GM19324 (cell line): ENCODE results near the gene CEP43.

Experiments used
- ATAC-seq: cut with Tn5 transposase; IDR thresholded peaks from one replicate; pipeline ENCODE4 v1.9.1; 2021; ENCODE audit warnings: mild to moderate bottlenecking, moderate library complexity; ENCODE audit not compliant: unreplicated experiment, low FRiP score

The CEP43 gene

GRCh38 chr6:166966268-166966667, 32.9 kb upstream of the CEP43 start:
- ATAC-seq, result no peak

GRCh38 chr6:166969390-166970002, 29.7 kb upstream of the CEP43 start:
- ATAC-seq, result no peak

GRCh38 chr6:166970091-166970490, 29.1 kb upstream of the CEP43 start:
- no peak for ATAC-seq

- ATAC-seq, result no peak
Measured at GRCh38 chr6:166970776-166971175, 28.4 kb upstream of the CEP43 start.

- ATAC-seq, result no peak
Measured at GRCh38 chr6:166971271-166971670, 27.9 kb upstream of the CEP43 start.

- no peak for ATAC-seq
Measured at GRCh38 chr6:166972101-166972500, 27.1 kb upstream of the CEP43 start.

GRCh38 chr6:166976636-166977035, 22.6 kb upstream of the CEP43 start:
- ATAC-seq, result no peak

- ATAC-seq, result no peak
Measured at GRCh38 chr6:166977621-166978525, 21.3 kb upstream of the CEP43 start.

GRCh38 chr6:166980738-166981137, 18.5 kb upstream of the CEP43 start:
- ATAC-seq, result no peak

GRCh38 chr6:166987448-166987847, 11.7 kb upstream of the CEP43 start:
- no peak for ATAC-seq

- no peak for ATAC-seq
Measured at GRCh38 chr6:166987930-166988329, 11.3 kb upstream of the CEP43 start.

- ATAC-seq, result no peak
Measured at GRCh38 chr6:166988674-166989201, 10.5 kb upstream of the CEP43 start.

- peak; percentile 55 for ATAC-seq
Measured at GRCh38 chr6:166989427-166990032, 9.7 kb upstream of the CEP43 start.

GRCh38 chr6:166996406-166996805, 2.8 kb upstream of the CEP43 start:
- ATAC-seq, result no peak

GRCh38 chr6:166997348-166997747, 1.8 kb upstream of the CEP43 start:
- ATAC-seq, result no peak

- ATAC-seq, result no peak
Measured at GRCh38 chr6:166997768-166998255, 1.4 kb upstream of the CEP43 start.

GRCh38 chr6:166998256-166999144, 697 bp upstream of the CEP43 start:
- peak; percentile 8 for ATAC-seq

- no peak for ATAC-seq
Measured at GRCh38 chr6:166999884-167000253, 672 bp downstream of the CEP43 start.

GRCh38 chr6:167000759-167001158, 1.6 kb downstream of the CEP43 start:
- no peak for ATAC-seq
